Body of pancreas (tissue), 4 donors: Measurements from ENCODE around the gene ILF2. TPM values are rescaled to one million over a fixed set of nuclear protein-coding genes. Genes with fewer than 3 reads are reported as not detected.

Source experiments
- ATAC-seq: fragments of 150-250 bp; one replicate; pipeline ENCODE4 v1.9.1; 2016
- DNase-seq, 4 donors: peaks; one replicate each; pipeline ENCODE4 v3.0.0-alpha.2; 2019
- H3K27ac ChIP-seq, 4 donors: fragments of 200-600 bp; sonication (generic); 1 replicate in 3 of 4; 2 replicates in 1 of 4; pipeline versions ENCODE4 v1.5.1 to v1.6.1; 2016 to 2019; ENCODE audit warnings: mild to moderate bottlenecking in 1 of 4, mixed read lengths in 1 of 4, moderate library complexity in 1 of 4
- H3K27me3 ChIP-seq, 2 donors: fragments of 200-600 bp; sonication (generic); one replicate each; pipeline ENCODE4 v1.6.0; 2016; ENCODE audit warnings: mild to moderate bottlenecking in 1 of 2
- H3K36me3 ChIP-seq, 2 donors: fragments of 200-600 bp; sonication (generic); replicated peaks in 1 of 2; 2 replicates each; pipeline ENCODE4 v1.5.1; 2016; ENCODE audit warnings: low read depth in 2 of 2; ENCODE audit not compliant: insufficient read depth in 1 of 2
- H3K4me1 ChIP-seq: fragments of 200-600 bp; sonication (generic); one replicate; pipeline ENCODE4 v1.6.0; 2016
- H3K4me3 ChIP-seq, 2 donors: fragments of 200-600 bp; sonication (generic); 1 replicate in 1 of 2; 2 replicates in 1 of 2; pipeline ENCODE4 v1.5.1; 2016 to 2019
- H3K9me3 ChIP-seq, 3 donors: fragments of 200-600 bp; sonication (generic); 1 replicate in 2 of 3; 2 replicates in 1 of 3; pipeline ENCODE4 v1.5.1; 2016
- POLR2A ChIP-seq, 3 donors: fragments of 450-650 bp; IDR thresholded peaks; one replicate each; pipeline ENCODE4 v1.6.1; 2016; ENCODE audit warnings: antibody characterized with exemption in 3 of 3, mild to moderate bottlenecking in 2 of 3
- WGBS, 2 donors: methylation state at CpG; one replicate each; pipeline ENCODE4 v1.1.5; 2017; 5-methylcytosine and 5-hydroxymethylcytosine counted together
- intact Hi-C: fragments of 100-400 bp; cut with DNase I; formaldehyde crosslinking; loops from one replicate; pipeline ENCODE4 v1.15.1; 2023
- total RNA-seq, 2 donors: library from RNA; depleted of rRNA; stranded (reverse); fragments of >200 nt; gene quantifications; one replicate each; pipeline ENCODE4 v1.1.0, GENCODE V29; 2016
- TF ChIP-seq, protein P1 (sequence below), 7 experiments: fragments of 450-650 bp in 4 of 7; fragments of 200-600 bp in 3 of 7; sonication (generic) in 3 of 7; IDR thresholded peaks; one replicate each; pipeline ENCODE4 v1.5.1; 2016 to 2019; ENCODE audit warnings: antibody characterized with exemption in 7 of 7

ILF2 gene
- total RNA-seq, 2 donors from 2014 or later: 57.7 to 59.1 TPM

GRCh38 chr1:153687346-153688125, 16.7 kb upstream of the ILF2 start:
- peak; percentile 18 for ATAC-seq
- no peaks in the 10 kb centered on the region for H3K36me3 ChIP-seq

DNA sequence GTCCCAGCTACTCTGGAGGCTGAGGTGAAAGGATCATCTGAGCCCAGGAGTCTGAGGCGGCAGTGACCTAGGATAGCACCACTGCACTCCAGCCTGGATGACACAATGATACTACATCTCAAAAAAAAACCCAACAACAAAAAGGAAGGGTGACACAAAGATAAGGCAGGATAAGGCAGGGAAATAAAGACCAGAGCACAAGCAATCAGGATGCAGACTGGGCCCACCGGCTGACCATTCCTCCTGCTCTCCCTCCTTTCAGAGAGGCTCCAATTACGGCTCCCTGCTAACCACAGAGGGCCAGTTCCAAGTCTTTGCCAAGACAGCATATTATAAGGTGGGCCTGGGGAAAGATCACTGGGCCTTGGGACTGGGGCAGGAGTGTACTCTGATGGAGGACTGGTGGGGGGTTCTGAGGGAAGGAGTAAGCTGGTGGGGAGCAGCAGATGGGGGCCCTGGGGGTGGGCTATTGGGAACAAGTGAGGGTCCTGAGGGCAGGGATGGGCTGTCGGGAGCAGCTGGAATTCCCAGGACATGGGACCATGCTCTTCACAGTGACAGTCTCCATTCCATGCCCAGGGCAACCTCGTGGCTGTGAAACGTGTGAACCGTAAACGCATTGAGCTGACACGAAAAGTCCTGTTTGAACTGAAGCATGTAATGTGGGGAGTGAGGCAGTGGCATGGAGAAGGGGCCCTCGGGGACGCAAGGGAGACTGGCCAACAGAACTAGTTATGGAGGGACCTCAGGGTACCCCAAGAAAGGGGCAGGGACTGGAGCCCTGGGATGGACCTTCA, 14.9 kb upstream of the ILF2 start:
- Histone ChIP-seq H3K4me1 (no peaks in the 10 kb centered on the region), H3K27ac (no peak overlapping the region), H3K27me3 (no peaks in the 10 kb centered on the region), H3K4me3 (no peak overlapping the region), H3K9me3 (no peaks in the 10 kb centered on the region), H3K36me3 (no peaks in the 10 kb centered on the region)
- TF ChIP-seq POLR2A (IDR thresholded peaks at IDR 0.05): no peak
- TF ChIP-seq, protein P1, sequence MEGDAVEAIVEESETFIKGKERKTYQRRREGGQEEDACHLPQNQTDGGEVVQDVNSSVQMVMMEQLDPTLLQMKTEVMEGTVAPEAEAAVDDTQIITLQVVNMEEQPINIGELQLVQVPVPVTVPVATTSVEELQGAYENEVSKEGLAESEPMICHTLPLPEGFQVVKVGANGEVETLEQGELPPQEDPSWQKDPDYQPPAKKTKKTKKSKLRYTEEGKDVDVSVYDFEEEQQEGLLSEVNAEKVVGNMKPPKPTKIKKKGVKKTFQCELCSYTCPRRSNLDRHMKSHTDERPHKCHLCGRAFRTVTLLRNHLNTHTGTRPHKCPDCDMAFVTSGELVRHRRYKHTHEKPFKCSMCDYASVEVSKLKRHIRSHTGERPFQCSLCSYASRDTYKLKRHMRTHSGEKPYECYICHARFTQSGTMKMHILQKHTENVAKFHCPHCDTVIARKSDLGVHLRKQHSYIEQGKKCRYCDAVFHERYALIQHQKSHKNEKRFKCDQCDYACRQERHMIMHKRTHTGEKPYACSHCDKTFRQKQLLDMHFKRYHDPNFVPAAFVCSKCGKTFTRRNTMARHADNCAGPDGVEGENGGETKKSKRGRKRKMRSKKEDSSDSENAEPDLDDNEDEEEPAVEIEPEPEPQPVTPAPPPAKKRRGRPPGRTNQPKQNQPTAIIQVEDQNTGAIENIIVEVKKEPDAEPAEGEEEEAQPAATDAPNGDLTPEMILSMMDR (IDR thresholded peaks at IDR 0.05): no peak
- intact Hi-C loops: loop anchor here (5.0 kb wide), 1 partner anchor 67 kb away; no protein-coding TSS in a partner anchor
- WGBS, 2 donors: 72 to 78% methylated on average over 11 of the region's 11 CpGs
- DNase-seq (no peak), ATAC-seq (no peak)

More at GRCh38 chr1:153687346-153688125, 16.7 kb upstream of the ILF2 start:
- Histone ChIP-seq H3K27ac (no peak overlapping the region), H3K9me3 (no peaks in the 10 kb centered on the region), H3K27me3 (no peaks in the 10 kb centered on the region), H3K4me1 (no peaks in the 10 kb centered on the region), H3K4me3 (no peak overlapping the region)
- intact Hi-C loops: loop anchor here (5.0 kb wide), 1 partner anchor 65 kb away; no protein-coding TSS in a partner anchor
- no peak for DNase-seq
- 73 to 77% methylated on average over 11 to 16 of the region's 16 CpGs for WGBS, 2 donors
- TF ChIP-seq POLR2A (IDR thresholded peaks at IDR 0.05): no peak
- TF ChIP-seq, protein P1 (IDR thresholded peaks at IDR 0.05): no peak

- ATAC-seq: no peak
Observed at GRCh38 chr1:153684892-153685291, 14.1 kb upstream of the ILF2 start.

DNA sequence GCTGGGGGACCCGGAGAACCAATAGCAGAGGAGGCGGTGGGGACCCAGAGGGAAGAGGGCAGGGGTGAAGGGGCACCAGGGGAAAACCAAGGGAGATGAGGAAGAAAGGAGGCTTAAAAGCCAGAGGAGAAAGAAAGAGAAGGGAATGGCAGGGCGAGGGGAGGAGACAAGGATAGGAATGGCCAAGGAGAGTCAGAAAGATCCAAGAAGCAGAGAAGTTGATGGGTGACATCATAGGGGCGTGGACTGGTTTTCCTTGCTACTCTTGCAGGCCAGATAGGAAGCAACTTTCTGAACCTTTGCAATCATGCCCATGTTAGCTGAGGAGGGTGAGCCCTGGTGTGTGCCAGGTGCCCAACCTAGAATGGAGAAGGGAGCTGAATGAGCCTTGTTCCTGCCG, 13.1 kb upstream of the ILF2 start:
- no peak for DNase-seq
- no peak for ATAC-seq
- TF ChIP-seq POLR2A (IDR thresholded peaks at IDR 0.05): no peak
- TF ChIP-seq, protein P1 (IDR thresholded peaks at IDR 0.05): no peak

More at GRCh38 chr1:153684892-153685291, 14.1 kb upstream of the ILF2 start:
- DNase-seq: no peak
- no peaks in the 10 kb centered on the region for H3K4me1 ChIP-seq
- H3K9me3 ChIP-seq: no peaks in the 10 kb centered on the region
- intact Hi-C loops: loop anchor here (5.0 kb wide), 1 partner anchor 67 kb away; no protein-coding TSS in a partner anchor
- no peak overlapping the region for H3K27ac ChIP-seq
- no peaks in the 10 kb centered on the region for H3K27me3 ChIP-seq
- 56 to 72% methylated on average over 11 to 12 of the region's 12 CpGs for WGBS, 2 donors
- TF ChIP-seq POLR2A (IDR thresholded peaks at IDR 0.05): no peak
- TF ChIP-seq, protein P1 (IDR thresholded peaks at IDR 0.05): no peak
- no peak overlapping the region for H3K4me3 ChIP-seq
- H3K36me3 ChIP-seq: no peaks in the 10 kb centered on the region

More for the DNA sequence above, 13.1 kb upstream of the ILF2 start:
- no peak overlapping the region for H3K4me3 ChIP-seq
- peaks cover 10% of the 10 kb centered on the region for H3K4me1 ChIP-seq
- intact Hi-C loops: no loop called here
- H3K27ac ChIP-seq: no peak overlapping the region
- peaks cover 0 to 8% of the 10 kb centered on the region in 2 donors for H3K27me3 ChIP-seq
- WGBS, 2 donors: 72 to 84% methylated on average over 5 of the region's 5 CpGs
- no peaks in the 10 kb centered on the region for H3K9me3 ChIP-seq
- no peaks in the 10 kb centered on the region for H3K36me3 ChIP-seq
